ENCODE data around the gene HTRA1. TPM values are rescaled to one million over a fixed set of nuclear protein-coding genes. Genes with fewer than 3 reads are reported as not detected.

HTRA1 gene
- total RNA-seq, 1 experiment from 2014 or later = 63.4 TPM

GRCh38 chr10:122473116-122473515 is 11.8 kb downstream of the HTRA1 start:
- no peak for DNase-seq (ENCODE audit: low spot score)

GRCh38 chr10:122474131-122474818 is 12.9 kb downstream of the HTRA1 start:
- DNase-seq (ENCODE audit: low spot score) = no peak

DNA sequence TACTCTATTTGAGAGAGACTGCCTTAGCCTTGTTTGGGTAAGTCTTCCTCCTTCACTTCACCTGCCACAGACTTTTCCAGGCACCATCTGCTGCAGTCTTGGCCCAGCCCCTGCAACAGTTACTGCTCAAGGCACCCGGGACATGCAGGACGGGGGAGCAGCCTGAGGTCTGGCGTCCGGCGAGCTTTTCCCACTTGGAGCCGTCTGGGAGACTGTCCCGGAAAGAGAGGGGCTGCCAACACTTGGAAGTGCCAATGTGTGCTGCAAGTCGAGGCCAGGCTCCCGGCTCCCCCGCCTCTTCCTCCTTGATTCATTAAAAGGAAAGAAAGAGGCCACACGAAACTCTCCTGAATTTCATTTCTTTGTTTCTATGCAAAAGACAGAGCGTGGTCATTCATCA is 13.7 kb downstream of the HTRA1 start:
- DNase-seq (ENCODE audit: low spot score) = no peak

DNA sequence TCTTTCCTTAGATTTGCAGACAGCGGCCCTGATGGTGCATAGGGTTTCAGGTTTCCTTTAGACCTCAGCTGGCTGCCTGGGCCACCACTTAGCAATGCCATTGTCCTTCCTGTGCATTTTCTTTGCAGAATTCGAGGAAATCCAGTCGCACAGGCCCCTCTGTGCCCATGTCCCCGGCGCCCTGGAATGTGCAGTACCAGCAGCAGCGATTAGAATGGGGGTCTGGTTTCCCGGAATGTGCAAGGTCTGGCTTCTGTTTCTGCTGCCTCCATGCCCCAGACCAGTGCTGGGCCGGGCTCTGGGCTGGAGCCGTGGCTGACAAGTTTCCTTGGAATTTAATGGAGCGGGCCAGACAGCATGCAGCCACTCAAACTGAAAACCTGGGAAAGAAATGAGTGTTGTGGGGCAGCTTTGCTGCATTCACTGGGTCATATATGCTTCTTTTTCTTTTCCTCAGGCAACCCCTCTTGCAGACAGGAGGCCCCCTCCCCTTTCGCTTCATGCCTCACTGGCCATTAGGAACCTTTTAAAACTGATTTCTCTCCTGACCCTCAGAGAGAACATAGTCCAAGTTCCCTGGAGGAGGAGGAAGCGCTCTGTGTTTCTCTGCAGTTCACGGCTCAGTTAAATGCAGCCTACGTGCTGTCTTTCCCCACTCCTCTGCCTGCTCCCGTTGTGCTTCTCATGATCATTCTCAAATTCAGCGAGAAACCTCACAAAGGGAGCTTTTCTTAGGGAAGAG is 14.4 kb downstream of the HTRA1 start:
- DNase-seq (ENCODE audit: low spot score) = no peak

GRCh38 chr10:122476333-122476695 is 15.0 kb downstream of the HTRA1 start:
- no peak for DNase-seq (ENCODE audit: low spot score)

DNA sequence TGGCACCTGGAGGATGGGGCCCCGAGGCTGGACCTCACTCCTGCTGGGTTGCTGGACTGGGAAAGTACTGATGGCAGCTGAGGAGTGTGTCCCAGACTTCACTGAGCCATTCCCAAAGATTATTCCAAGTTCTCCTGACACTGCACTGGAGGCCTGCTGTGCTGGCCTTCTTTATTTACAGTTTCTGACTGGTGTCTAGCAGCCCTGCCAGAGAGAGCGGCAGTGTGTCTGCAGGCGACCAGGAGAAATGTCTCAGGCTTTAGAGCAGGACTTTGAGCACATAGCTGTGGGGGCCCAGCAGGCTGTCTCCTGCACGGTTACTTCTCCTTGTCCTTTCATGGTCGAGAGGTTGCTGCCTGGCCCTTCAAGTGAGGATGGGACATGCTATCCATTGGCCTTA is 16.1 kb downstream of the HTRA1 start:
- DNase-seq (ENCODE audit: low spot score) = no peak

DNA sequence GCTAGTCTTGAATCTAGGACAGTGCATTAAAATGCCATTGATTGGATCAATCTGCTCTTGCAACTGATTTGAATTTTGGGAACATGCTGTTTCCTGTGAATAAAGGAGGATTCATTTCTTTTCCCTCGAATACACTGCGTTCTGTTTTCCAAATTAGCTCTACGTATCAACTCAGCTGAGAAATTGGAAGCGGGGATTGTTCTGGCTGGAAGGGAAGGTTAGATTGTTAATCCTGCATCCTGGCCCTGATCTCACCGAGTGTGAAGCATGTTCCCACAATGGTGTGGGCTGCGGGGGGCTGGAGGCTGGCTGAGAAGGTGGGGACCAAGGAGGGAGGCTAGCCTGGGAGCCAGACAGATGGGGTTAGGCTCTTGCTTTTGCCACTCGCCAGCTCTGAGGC is 17.6 kb downstream of the HTRA1 start:
- no peak for DNase-seq (ENCODE audit: low spot score)

DNA sequence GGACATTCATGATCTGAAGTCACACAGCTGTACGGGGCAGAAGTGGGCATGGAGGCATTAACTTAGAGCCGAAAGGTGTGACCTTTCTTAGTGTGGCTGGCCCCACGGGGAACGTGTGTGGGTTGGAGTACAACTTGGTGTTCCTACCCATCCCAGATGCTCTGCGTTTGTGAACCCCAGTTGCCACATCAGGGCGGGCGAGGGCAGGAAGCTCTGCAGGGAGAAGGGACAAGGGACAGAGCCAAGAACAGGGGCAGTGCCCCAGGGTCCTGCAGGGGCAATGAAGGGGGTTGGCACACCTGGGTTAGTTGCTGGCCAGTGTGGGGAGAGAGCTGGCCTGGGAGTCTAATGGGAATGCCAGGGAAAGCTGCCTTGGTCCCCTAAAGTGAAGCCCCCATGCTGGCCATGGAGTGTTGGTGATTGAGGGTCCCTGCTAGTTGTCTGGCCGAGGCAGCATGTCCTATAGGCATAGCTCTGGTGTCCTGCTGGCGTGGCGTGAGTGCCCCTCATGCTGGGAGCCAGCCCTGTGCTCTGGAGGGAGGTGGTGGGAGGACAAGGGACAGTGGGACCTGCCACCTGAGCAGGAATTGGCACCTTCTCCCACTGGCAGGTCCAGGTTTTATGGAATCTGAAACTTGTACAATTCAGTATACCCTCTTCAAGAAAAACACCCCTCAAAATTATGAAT is 18.9 kb downstream of the HTRA1 start:
- no peak for DNase-seq (ENCODE audit: low spot score)

DNA sequence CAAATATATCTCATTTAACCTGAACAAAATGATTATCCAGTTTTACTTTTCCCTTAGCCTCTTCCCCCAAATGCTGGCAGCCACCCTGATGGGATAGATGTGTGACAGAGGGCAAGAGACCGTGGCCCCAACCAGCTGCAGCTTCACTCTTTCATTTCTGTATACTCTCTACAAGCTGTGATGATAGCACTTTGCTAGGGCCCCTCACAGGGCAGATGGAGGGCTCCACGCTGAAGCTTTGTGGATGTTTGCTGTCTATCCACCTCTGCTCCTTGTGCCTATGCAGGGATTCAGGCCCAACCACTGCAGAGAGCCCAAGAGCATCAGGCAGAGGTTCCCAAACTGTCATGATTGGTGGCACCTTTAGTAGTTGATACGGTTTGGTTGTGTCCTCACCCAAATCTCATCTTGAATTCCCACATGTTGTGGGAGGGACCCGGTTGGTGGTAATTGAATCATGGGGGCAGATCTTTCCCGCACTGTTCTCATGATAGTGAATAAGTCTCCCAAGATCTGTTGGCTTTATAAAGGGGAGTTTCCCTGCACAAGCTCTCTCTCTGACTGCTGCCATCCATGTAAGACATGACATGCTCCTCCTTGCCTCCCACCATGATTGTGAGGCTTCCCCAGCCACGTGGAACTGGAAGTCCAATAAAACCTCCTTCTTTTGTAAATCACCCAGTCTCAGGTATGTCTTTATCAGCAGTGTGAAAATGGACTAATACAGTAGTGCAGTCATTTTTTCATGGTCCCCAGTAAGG is 20.1 kb downstream of the HTRA1 start:
- no peak for DNase-seq (ENCODE audit: low spot score)

GRCh38 chr10:122484276-122485060 is 23.1 kb downstream of the HTRA1 start:
- DNase-seq (ENCODE audit: low spot score) = no peak

- DNase-seq (ENCODE audit: low spot score) = no peak
These were observed 24.3 kb downstream of the HTRA1 start for GRCh38 chr10:122485670-122486069.

DNA sequence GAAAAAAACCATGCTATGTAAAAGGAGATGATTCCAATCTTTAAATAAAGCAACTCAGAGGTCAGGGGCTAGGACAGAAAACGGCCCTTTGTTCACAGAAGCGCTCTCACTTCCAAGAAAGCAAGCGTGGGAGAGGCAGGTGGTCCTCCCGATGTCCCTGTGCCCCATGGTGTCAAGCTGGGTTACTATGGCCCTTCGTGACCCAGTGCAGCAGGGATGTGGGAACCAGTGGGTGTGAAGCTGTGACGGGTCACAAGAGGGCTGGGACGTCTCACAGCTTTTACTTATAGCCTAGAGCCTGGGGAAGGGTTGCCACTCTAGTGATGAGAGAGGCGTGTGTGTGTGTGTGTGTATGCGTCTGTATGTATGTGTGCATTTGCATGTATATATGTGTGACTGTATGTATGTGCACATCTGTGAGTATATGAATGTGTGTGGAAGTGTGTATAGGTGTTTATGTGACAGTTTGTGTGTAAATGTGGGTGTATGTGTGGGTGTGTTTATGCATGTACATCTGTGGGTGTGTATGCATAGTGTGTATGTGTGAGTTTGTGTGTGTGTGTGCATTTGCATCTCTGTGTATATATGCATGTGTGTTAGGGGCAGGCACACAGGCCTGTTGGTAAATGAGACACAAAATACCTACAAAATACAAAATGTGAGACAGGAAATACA is 25.2 kb downstream of the HTRA1 start:
- no peak for DNase-seq (ENCODE audit: low spot score)

- DNase-seq (ENCODE audit: low spot score) = peak; percentile 87
These were observed 25.9 kb downstream of the HTRA1 start for GRCh38 chr10:122487174-122487765.

DNA sequence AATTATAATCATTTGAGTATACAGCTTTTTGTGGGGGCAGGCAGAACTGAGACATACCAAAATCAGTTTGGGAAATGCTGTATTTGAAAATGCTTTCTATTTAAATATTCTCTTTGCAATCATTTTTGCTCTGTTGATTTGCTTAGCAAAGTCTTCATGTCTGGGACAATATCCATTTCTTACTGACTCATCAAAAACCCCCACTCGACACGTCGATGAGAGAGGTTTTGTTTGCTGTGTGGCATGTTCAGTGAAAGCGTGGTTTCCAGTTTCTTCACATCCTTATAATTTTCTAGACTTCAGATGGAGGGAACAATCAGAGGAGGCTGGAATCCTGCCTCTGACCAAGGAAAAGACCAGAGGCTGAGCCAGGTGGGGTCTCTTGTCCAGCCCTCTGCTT is 28.9 kb downstream of the HTRA1 start:
- DNase-seq (ENCODE audit: low spot score) = no peak

- DNase-seq (ENCODE audit: low spot score) = peak; percentile 44
These were observed 29.7 kb downstream of the HTRA1 start for GRCh38 chr10:122490786-122491680.

- no peak for DNase-seq (ENCODE audit: low spot score)
These were observed 30.7 kb downstream of the HTRA1 start for GRCh38 chr10:122492006-122492405.

DNA sequence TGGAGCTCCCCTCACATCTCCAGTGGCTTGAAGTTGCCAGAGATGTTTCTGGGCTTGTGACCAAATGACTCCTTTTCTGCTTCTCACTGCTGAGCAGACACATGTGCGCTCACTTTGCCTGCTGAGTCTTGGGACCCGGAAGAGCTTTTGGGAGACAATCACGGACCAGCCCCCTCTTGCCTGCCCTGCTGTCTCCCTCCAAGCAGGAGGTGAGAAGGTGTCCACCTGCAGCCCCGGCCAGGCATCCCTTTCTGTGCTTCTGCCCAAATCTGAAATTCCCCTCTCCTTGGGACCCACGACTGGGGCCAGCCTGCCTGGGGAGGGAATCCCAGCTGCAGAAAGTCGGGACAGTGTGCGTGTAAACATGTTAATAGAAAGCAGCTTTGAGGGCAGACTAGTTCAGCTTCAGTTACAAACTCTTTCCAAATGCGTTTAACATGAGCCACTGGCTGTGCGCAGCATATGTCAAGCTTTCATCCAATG is 31.7 kb downstream of the HTRA1 start:
- no peak for DNase-seq (ENCODE audit: low spot score)

- DNase-seq (ENCODE audit: low spot score) = no peak
These were observed 32.4 kb downstream of the HTRA1 start for GRCh38 chr10:122493761-122494160.

GRCh38 chr10:122494173-122494820 is 32.9 kb downstream of the HTRA1 start:
- DNase-seq (ENCODE audit: low spot score) = no peak
